NCI-H2227 (cell line): ENCODE results near the gene AMMECR1.
"Not testable (repeated sequence)": the region's sequence is repeated elsewhere in the genome, so short reads cannot be mapped to it uniquely, and the experiment has no call there.

Source experiments
- DNase-seq: peaks from one replicate; lab custom pipeline; 2025; ENCODE audit not compliant: unreplicated experiment; lab: John Stamatoyannopoulos, UW

The AMMECR1 gene

DNA sequence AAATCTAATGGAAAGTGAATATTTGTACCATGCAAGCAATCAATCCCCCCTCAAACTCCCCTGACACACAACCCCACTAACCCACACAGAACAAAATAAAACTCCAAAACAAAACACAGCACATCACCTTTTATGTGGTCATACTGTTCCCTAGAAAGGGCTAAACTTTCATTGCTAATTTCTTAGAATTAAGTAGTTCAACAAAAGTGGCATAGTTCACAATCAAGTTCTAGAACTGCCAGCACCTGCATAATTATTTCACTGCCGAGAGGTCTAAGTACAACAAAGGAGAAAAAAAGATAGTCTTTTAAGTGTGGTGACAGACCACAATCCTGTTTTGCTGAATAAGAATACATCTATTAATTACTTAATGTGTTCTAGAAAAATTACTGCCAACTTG lies 58.8 kb downstream of the AMMECR1 start:
- no peak for DNase-seq

DNA sequence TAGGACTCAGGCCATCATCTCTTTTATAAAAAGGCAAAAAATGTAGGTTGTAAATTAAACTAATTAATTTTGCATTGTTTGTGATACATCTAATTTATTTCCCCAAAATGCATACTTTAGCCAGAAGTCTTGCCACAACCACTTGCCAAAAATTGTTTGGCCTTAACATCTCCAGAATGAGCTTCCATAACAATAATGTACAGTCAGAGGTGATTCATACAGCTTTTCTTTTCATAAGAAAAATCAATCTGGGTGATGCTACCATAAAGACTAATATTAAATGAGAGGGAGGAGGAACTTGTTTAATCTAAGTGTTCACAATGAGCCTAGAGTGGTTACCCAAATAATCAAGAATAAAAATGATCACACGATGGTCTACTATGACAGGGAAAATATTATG lies 59.3 kb downstream of the AMMECR1 start:
- DNase-seq: no peak

DNA sequence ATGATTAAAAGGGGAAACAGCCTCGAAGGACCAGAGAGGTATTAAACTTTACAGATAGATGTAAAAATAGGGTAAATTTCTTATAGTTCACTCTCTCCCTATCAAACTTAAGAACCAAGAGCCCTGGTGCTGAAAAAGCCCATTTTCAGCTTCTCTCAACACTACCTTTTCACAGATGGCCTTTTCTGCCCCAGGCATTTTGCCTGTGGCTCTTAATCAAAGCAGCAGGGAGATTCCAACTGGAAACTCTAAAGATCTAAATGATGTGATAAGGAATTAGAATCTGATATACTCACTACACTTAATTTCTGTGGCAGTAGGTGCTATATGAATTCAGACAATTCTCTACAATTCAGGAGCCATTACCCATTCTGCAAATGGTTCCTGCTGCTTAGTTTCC lies 60.0 kb downstream of the AMMECR1 start:
- DNase-seq: no peak

DNA sequence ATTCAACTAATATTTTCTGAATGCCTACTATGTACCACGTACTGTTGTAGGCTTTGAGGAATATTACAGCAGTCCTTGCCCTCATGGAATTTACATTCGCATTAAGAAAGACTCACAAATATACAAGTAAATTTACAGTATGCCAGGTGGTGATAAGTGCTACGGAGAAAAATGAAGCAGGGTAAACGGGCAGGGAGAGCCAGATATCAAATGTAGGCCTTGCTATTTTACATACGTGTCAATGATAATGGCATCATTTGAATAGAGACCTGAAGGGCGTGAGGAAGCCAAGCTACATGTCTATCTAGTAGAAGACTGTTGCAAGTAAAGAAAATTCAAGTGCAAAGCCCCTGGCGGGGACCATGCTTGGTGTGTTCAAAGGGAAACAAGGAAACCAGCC lies 65.2 kb downstream of the AMMECR1 start:
- no peak for DNase-seq

DNA sequence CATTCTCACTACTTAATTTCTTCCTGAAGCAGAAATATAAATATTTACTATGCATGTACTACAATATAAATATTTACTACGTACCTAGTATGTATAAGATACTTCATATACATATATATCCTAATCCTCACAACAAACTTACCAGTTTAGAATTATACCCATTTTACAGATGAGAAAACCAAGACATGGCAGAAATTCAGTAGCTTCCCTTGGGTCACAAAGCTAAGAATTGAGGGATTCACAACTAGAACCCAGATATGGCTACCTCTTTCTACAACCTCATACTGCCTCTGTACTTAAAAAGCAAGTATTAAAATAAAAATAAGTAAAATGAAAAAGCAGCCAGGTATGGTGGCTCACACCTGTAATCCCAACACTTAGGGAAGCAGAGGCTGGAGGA lies 65.9 kb downstream of the AMMECR1 start:
- no peak for DNase-seq

DNA sequence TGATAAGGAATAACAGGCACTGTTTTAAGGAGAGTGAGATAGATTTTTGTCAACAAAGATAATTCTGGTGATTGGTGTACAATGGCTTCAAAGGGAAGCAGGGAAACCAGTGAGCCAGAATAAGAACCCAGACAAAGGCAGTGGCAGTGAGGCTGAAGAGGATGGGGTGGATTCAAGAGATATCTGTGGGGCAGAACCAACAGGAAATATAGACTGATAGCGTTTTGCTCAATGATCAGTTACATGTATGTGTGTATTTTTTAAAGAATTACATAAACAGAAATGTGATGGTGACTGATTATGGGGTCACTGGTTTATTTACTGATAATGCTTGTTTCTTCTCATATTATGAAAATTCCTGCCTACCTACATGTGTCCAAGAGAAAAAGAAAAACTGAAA lies 66.4 kb downstream of the AMMECR1 start:
- DNase-seq: no peak

DNA sequence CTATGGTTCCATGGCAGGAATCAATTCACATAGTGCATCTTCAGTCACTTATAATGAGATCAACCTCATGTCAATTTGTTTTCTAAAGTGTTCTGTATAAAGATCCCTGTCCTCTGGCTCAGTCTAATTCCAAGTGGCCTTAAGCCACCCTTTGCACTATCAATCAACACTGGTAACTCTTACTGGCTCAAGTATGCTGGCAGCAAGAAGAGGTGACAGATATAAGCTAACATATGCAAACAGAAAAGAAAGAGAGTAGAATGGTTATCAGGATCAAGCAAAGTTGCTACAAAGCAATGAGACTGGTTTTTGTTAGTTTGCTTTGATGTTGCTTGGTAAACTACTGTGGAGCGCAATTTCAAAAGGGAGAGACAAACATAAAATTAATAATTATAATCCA lies 67.0 kb downstream of the AMMECR1 start:
- no peak for DNase-seq

DNA sequence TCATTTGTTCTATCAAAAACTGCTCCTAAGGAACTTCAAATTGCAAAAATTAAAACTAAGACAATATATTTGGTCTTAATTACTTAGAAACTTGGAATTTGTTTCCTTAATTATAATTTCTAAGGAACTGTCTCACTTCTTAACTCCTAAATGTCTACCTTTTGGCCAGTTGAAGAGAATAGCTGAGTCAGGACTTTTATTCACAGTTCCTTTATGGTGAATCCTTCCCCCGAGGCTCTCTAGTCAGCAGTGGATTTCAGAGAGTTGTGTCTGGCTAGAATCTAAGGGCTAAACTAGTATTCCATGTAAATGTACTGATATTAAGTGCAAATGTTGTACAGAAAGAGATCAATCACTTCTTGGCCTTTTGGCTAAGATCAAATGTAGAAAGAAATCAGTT lies 69.3 kb downstream of the AMMECR1 start:
- DNase-seq: no peak

DNA sequence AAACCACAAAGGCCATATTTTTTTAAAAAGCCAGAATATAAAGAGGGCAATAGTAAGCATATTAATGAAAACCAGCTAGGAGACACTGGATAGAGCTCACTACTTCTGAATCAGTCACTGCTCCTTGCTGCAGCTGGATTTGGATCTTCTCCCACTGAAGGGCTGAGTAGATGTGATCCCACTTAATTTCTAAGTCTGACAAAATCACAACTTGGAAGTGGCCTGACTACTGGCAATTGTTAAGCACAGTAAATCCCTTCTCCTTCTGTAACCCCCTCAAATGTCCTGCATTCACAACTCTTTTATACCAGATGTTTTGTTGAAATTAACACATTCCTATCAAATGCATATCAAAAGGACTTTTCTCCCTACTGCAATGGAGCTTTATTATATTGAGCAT lies 72.9 kb downstream of the AMMECR1 start:
- no peak for DNase-seq

DNA sequence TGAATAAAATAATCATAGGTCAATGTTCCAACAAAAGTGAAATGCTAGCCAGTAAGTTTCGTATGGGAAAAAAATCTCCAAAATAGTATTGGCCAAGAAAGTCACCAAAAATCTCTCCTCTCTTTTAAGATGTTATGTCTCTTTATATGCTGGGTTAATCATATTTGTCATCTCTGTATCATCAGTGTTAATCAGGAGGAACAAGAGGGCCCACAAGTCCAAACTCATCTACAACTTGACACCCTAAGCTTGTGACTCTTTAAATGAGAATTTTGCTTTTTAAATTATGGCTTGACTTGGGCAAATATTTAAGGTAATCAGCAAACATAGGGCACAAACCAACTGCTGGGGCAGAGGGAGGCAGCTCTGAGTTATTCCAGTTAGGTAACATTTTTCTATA lies 75.5 kb downstream of the AMMECR1 start:
- no peak for DNase-seq

DNA sequence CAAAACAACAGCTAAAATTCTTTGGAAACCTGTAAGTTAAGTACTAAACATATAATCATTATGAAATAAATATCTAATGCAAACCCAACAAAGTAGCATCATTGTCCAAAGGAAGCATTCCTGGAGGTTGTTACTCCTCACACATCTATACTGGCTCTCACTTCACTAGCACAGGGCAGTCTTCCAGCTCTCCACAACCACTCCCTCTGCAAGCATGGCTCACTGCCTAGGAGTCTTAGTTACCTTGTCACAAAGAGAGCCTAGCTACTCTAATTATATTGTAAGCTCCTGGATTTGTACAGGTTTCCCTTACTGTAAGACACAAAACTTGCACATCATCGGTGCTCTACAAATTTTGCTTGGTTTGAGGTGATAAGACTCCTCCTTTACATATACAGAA lies 76.1 kb downstream of the AMMECR1 start:
- no peak for DNase-seq

DNA sequence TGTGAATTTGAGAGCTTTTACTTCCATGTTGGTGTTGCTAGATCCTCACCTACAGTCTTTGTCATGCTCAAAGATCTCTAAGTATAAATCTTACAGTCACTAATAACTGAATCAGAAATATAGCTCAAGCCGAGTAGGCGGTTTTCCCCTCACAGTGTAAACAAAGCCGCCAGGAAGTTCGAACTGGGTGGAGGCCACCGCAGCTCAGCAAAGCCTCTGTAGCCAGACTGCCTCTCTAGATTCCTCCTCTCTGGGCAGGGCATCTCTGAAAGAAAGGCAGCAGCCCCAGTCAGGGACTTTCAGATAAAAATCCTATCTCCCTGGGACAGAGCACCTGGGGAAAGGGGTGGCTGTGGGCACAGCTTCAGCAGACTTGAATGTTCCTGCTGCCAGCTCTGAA lies 79.6 kb downstream of the AMMECR1 start:
- not testable (repeated sequence) for DNase-seq

DNA sequence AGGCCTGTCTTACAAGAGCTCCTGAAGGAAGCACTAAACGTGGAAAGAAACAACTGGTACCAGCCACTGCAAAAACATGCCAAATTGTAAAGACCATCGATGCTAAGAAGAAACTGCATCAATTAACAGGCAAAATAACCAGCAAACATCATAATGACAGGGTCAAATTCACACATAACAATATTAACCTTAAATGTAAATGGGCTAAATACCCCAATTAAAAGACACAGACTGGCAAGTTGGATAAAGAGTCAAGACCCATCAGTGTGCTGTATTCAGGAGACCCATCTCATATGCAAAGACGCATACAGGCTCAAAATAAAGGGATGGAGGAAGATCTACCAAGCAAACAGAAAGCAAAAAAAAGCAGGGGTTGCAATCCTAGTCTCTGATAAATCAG lies 86.4 kb downstream of the AMMECR1 start:
- not testable (repeated sequence) for DNase-seq

DNA sequence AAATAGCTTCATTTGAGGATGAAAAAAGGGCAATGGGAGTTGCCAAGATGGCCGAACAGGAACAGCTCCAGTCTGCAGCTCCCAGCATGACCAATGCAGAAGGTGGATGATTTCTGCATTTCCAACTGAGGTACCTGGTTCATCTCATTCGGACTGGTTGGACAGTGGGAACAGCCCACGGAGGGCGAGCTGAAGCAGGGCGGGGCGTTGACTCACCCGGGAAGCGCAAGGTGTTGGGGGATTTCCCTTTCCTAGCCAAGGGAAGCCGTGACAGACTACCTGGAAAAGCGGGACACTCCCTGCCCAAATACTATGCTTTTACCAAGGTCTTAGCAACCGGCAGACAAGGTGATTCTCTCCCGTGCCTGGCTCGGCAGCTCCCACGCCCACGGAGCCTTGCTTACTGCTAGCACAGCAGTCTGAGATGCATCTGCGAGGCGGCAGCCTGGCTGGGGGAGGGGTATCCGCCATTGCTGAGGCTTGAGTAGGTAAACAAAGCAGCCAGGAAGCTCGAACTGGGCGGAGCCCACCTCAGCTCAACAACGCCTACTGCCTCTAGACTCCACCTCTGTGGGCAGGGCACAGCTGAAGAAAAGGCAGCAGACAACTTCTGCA lies 88.3 kb downstream of the AMMECR1 start:
- DNase-seq: peak; percentile 8

DNA sequence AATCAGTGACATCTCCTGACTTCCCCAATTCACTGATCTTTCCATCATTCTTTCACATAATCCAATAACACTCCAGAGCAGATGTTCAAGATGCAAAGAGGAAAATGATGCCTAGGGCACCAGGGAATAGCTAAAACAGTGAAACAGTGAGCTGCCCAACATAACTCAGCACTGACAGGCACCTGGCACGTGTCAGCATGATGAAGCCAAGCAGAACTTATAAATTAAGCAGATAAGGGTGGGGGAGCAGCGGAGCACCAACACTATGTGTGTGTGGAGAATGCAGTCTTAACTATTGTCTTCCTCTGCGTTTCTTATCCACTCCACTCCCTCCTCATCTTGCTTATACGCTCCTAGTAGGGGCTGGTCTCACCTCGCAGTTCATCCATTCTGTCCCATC lies 89.4 kb downstream of the AMMECR1 start:
- DNase-seq: no peak

DNA sequence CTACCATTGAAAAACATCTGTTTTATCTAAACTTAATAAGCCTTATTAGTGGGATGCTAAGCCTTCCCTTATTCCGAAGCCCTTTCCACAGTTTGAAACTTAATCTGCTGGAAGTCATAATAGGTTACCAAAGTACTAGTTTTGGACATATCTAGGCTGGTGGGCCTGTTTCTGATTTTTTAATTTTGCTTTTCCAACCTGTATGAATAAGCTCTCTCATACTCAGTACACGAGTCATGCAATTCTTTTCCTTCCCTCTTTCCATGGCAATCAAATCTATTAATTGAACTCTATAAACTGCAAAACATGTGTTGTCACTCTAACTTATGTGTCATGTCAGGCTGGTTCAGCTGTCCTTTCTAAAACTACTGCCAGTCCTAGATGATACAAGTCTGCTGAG lies 91.0 kb downstream of the AMMECR1 start:
- DNase-seq: no peak

DNA sequence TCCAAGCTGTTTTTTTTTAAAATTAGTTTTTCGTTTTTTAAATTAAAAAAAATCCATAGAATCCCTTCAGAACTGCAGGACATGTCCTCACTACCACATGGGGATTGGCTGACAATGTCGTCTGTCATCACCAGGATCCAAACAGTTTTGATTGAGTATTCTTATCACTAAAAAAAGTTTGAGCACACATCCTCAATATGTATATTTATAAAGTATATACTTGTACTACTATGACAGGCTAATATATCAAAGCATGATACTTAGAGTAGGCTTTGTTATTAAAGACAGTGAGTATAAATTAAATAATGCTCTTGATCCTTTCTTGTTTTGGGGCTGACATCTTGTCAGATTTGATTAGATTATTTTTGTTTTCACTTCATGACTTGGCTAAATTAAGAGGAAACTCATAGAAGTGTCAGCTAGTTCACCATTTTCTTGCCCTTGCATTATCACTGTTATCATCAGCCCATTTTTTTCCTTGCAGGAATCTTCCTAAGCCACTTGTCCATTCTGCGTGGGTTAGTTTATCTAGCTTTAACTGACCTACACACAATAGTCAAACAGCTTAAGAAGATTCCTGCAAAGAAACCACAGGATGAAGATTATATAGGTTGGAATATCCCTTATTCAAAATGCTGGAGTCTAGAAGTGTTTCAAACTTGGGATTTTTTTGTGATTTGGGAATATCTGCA lies 92.8 kb downstream of the AMMECR1 start:
- DNase-seq: no peak

DNA sequence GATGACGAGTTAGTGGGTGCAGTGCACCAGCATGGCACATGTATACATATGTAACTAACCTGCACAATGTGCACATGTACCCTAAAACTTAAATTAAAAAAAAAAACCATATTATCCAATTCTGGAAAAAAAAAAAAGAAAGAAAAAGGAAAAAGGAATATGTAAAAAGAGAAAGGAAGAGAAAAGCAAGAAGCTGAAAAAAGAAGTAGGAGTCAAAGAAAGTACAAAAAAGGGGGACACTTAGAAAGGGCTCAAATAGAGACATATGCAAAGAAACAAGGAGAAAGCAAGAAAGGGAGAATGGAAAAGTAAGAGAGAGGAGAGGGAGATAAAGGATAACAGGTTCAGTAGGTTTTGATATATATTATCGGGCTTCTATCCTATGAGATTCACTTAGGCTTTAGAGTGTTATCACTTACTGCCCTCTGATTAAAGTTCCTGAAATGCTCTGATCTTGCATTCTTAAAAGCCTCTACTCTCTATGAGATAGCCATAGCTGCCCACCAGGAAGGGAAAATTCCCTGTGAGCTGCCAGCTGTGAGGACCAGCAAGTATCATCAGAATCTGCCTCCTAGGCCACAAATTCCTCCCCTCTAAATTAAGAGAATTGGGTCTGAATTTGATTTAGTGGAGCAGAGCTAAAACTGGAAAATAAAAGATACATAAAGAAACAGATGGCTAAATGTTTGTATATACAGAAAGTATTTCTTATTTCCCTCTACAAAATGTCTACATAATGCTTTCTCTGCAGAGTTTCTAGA lies 95.2 kb downstream of the AMMECR1 start:
- DNase-seq: no peak

DNA sequence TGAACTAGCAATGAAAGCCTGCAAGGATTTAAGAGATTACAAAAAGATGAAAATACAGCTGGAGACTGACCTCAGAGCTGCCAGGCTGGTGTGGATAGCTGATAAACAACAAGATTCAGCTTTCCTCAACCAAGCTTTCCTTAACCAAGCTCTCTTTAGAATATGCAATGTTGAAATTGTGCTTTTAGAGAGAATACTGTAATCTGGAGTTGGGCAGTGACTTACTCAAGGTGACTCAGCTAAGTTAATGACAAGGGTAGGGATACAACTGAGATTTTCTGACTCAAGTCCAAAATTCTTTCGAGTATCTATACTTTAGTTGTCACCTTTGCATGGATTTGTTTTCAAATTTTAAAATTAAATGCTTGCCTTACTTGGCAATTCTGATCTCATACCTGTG lies 98.0 kb downstream of the AMMECR1 start:
- DNase-seq: no peak

DNA sequence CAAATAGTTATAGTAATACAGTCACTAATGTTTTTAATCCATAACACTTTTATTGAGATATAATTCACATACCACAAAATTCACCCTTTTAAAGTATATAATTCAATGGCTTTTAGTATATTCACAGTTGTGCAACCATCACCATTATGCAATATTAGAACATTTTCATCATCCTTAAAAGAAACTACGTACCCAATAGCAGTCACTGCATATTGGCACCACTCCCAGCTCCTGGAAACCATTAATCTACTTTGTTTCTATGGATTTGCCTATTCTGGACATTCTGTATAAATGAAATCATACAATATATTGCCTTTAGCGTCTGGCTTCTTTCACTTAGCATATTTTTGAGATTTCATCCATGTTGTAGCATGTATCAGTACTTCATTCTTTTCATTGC lies 99.3 kb downstream of the AMMECR1 start:
- DNase-seq: no peak

DNA sequence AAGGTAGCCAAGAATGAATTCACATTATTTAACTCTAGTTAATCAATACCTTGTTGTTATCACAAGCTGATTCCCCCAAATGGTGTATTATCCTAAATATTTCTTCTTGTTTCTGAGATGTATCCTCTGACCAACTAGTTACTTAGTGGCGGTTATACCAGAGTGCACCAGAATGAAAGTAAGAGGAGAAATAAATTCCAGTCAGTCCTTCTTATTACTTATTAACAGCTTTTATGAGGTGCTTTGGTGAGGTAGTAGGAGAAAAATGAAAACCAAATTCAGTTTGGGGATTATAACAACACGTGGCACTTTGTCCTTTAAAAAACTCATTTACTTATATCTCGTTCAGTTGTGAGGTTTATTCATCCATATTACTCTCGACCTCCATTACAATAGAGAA lies 101.9 kb downstream of the AMMECR1 start:
- DNase-seq: no peak

DNA sequence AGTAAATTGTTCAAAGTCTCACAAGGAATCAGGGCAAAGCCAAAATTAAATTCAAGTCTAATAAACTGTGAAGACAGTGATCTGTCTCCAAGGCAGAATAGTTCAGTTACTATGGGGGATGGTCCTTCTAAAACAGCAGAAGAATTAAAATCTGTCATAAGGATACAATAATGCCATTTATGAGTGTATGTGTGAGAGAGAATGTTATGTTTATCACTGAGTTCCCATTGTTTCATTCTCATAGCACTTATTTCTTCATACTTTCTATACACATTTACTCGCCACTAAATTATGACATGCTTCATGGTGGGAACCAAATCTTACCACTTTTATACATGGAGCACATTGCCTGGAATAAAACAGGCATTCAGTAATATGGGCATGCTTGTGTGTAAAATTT lies 102.5 kb downstream of the AMMECR1 start:
- DNase-seq: no peak
